H9 (cell line): ENCODE data around the gene SPNS3. TPM values are rescaled to one million over a fixed set of nuclear protein-coding genes. Genes with fewer than 3 reads are reported as not detected.

ENCODE experiments used
- DNase-seq: peaks from one replicate; pipeline ENCODE4 v3.0.0-alpha.2; 2017
- H2AFZ ChIP-seq: one replicate; pipeline ENCODE4 v1.6.1; 2013; ENCODE audit warnings: mild to moderate bottlenecking, low read length, control low read depth, moderate library complexity
- H2AK5ac ChIP-seq: 2 replicates; pipeline ENCODE4 v1.6.1; 2013; ENCODE audit warnings: low read length, control low read depth, mixed read lengths; ENCODE audit not compliant: insufficient read length
- H2BK120ac ChIP-seq: one replicate; pipeline ENCODE4 v1.6.1; 2013; ENCODE audit warnings: low read depth, mild to moderate bottlenecking, low read length, control low read depth, inconsistent platforms; ENCODE audit not compliant: poor library complexity, severe bottlenecking
- H2BK12ac ChIP-seq: 2 replicates; pipeline ENCODE4 v1.6.1; 2013; ENCODE audit warnings: low read length, control low read depth, mixed read lengths, low read depth; ENCODE audit not compliant: insufficient read length
- H2BK15ac ChIP-seq: 2 replicates; pipeline ENCODE4 v1.6.1; 2013; ENCODE audit warnings: low read depth, low read length, control low read depth
- H2BK20ac ChIP-seq: one replicate; pipeline ENCODE4 v1.6.1; 2013; ENCODE audit warnings: low read depth, mild to moderate bottlenecking, low read length, control low read depth, inconsistent platforms; ENCODE audit not compliant: poor library complexity, severe bottlenecking
- H2BK5ac ChIP-seq: 2 replicates; pipeline ENCODE4 v1.6.1; 2013; ENCODE audit warnings: low read length, control low read depth, mixed read lengths; ENCODE audit not compliant: insufficient read length
- H3K14ac ChIP-seq: 2 replicates; pipeline ENCODE4 v1.6.1; 2013; ENCODE audit warnings: low read length, control low read depth; ENCODE audit not compliant: insufficient read depth
- H3K18ac ChIP-seq: 2 replicates; pipeline ENCODE4 v1.6.1; 2013; ENCODE audit warnings: low read depth, mild to moderate bottlenecking, mixed read lengths, low read length, control low read depth; ENCODE audit not compliant: insufficient read length
- H3K23ac ChIP-seq: 2 replicates; pipeline ENCODE4 v1.6.1; 2013; ENCODE audit warnings: low read length, control low read depth, mixed read lengths, low read depth; ENCODE audit not compliant: insufficient read length
- H3K23me2 ChIP-seq: 2 replicates; pipeline ENCODE4 v1.6.1; 2013; ENCODE audit warnings: low read depth, mild to moderate bottlenecking, mixed read lengths, low read length, control low read depth; ENCODE audit not compliant: insufficient read length, poor library complexity, severe bottlenecking
- H3K27ac ChIP-seq: 2 replicates; pipeline ENCODE4 v1.5.1; 2013; ENCODE audit warnings: low read length, control low read depth, mixed read lengths, low read depth; ENCODE audit not compliant: insufficient read length
- H3K27me3 ChIP-seq: 2 replicates; pipeline ENCODE4 v1.6.1; 2013; ENCODE audit warnings: low read length, control low read depth, inconsistent platforms; ENCODE audit not compliant: insufficient read depth
- H3K4ac ChIP-seq: 2 replicates; pipeline ENCODE4 v1.6.1; 2013; ENCODE audit warnings: low read depth, mild to moderate bottlenecking, control low read depth, inconsistent platforms, low read length, moderate library complexity
- H3K4me1 ChIP-seq: 2 replicates; pipeline ENCODE4 v1.6.1; 2013; ENCODE audit warnings: low read length, control low read depth, inconsistent platforms; ENCODE audit not compliant: insufficient read depth
- H3K4me2 ChIP-seq: 2 replicates; pipeline ENCODE4 v1.6.1; 2013; ENCODE audit warnings: low read length, control low read depth, mixed read lengths; ENCODE audit not compliant: insufficient read length, insufficient read depth
- H3K56ac ChIP-seq: 2 replicates; pipeline ENCODE4 v1.6.1; 2013; ENCODE audit warnings: low read depth, mild to moderate bottlenecking, mixed read lengths, low read length, control low read depth; ENCODE audit not compliant: insufficient read length
- H3K79me1 ChIP-seq: 2 replicates; pipeline ENCODE4 v1.6.1; 2013; ENCODE audit warnings: low read depth, mild to moderate bottlenecking, moderate library complexity, low read length, control low read depth, inconsistent platforms; ENCODE audit not compliant: insufficient read depth, poor library complexity, severe bottlenecking
- H3K79me2 ChIP-seq: 2 replicates; pipeline ENCODE4 v1.6.1; 2013; ENCODE audit warnings: low read length, control low read depth, inconsistent platforms; ENCODE audit not compliant: insufficient read depth
- H3K9ac ChIP-seq: 2 replicates; pipeline ENCODE4 v1.6.1; 2013; ENCODE audit warnings: low read length, control low read depth, mixed read lengths; ENCODE audit not compliant: insufficient read length; ENCODE audit errors: extremely low read depth
- H3K9me3 ChIP-seq: one replicate; pipeline ENCODE4 v1.6.1; 2013; ENCODE audit warnings: low read depth, low read length, inconsistent platforms; ENCODE audit not compliant: control insufficient read depth
- H3T11ph ChIP-seq: one replicate; pipeline ENCODE4 v1.6.1; 2013; ENCODE audit warnings: mild to moderate bottlenecking, low read length, control low read depth, inconsistent platforms
- H4K20me1 ChIP-seq: one replicate; pipeline ENCODE4 v1.6.1; 2013; ENCODE audit not compliant: control insufficient read depth, insufficient read length, insufficient read depth
- H4K5ac ChIP-seq: 2 replicates; pipeline ENCODE4 v1.6.1; 2013; ENCODE audit warnings: low read depth, mild to moderate bottlenecking, mixed read lengths, low read length, control low read depth; ENCODE audit not compliant: insufficient read length
- H4K8ac ChIP-seq: replicated peaks from 2 replicates; pipeline ENCODE4 v1.6.1; 2013; ENCODE audit warnings: low read length, control low read depth, mixed read lengths, low read depth; ENCODE audit not compliant: insufficient read length
- H4K91ac ChIP-seq: 2 replicates; pipeline ENCODE4 v1.6.1; 2013; ENCODE audit warnings: low read depth, mild to moderate bottlenecking, moderate library complexity, mixed read lengths, low read length, control low read depth; ENCODE audit not compliant: insufficient read length
- H3K27ac Mint-ChIP-seq, 3 experiments: 2 replicates in 2 of 3; 3 replicates in 1 of 3; pipeline ENCODE4 v1.8.0; 2020 to 2021; ENCODE audit warnings: mixed read lengths in 3 of 3, mild to moderate bottlenecking in 1 of 3, moderate library complexity in 1 of 3
- H3K27me3 Mint-ChIP-seq: 2 replicates; pipeline ENCODE4 v1.8.0; 2021; ENCODE audit warnings: low read depth, mild to moderate bottlenecking, moderate library complexity, mixed read lengths
- H3K36me3 Mint-ChIP-seq, 3 experiments: 2 replicates in 2 of 3; 3 replicates in 1 of 3; pipeline ENCODE4 v1.8.0; 2020 to 2021; ENCODE audit warnings: low read depth in 3 of 3, mixed read lengths in 3 of 3; ENCODE audit not compliant: insufficient read depth in 1 of 3
- H3K4me1 Mint-ChIP-seq, 2 experiments: 2 replicates each; pipeline ENCODE4 v1.8.0; 2020; ENCODE audit warnings: mixed read lengths in 2 of 2
- H3K4me3 Mint-ChIP-seq, 2 experiments: 2 replicates in 1 of 2; 3 replicates in 1 of 2; pipeline ENCODE4 v1.8.0; 2020 to 2021; ENCODE audit warnings: mild to moderate bottlenecking in 2 of 2, mixed read lengths in 2 of 2, moderate library complexity in 1 of 2
- H3K9me3 Mint-ChIP-seq, 2 experiments: 2 replicates in 1 of 2; 3 replicates in 1 of 2; pipeline ENCODE4 v1.8.0; 2020; ENCODE audit warnings: mild to moderate bottlenecking in 2 of 2, mixed read lengths in 2 of 2, moderate library complexity in 1 of 2
- CTCF ChIP-seq: fragments of 200-600 bp; sonication (generic); conservative IDR thresholded peaks from 3 replicates; pipeline ENCODE4 v1.8.0; 2021; ENCODE audit warnings: antibody characterized with exemption, mild to moderate bottlenecking
- WGBS: extraction: QIAGEN DNeasy Blood & Tissue Kit; methylation state at CpG from one replicate; pipeline ENCODE4 v1.1.7; 2013; ENCODE audit warnings: missing lambda C conversion rate, low lambda C conversion rate, mixed read lengths; ENCODE audit not compliant: insufficient read length; ENCODE audit errors: extremely low coverage; 5-methylcytosine and 5-hydroxymethylcytosine counted together
- total RNA-seq: library from RNA; stranded (reverse); gene quantifications from 2 replicates; pipeline ENCODE4 v1.2.1, GENCODE V29; 2021

SPNS3 gene
- total RNA-seq, 1 experiment from 2014 or later = not detected

- peaks cover 20 to 26% of the 10 kb centered on the region in 2 experiments for H3K4me1 Mint-ChIP-seq
Measured at GRCh38 chr17:4497101-4497824, 63.5 kb downstream of the SPNS3 start.

More at GRCh38 chr17:4497101-4497824, 63.5 kb downstream of the SPNS3 start:
- Histone ChIP-seq H3K4me1 (no peaks in the 10 kb centered on the region), H3K9me3 (no peaks in the 10 kb centered on the region), H4K5ac (no peak overlapping the region), H3K4ac (no peak overlapping the region), H3K27ac (no peak overlapping the region), H3K23me2 (peaks cover 11% of the 10 kb centered on the region), H3K23ac (no peak overlapping the region), H4K8ac (no peak overlapping the region), H2BK120ac (no peak overlapping the region), H2BK5ac (no peak overlapping the region), H4K20me1 (peaks cover 3% of the 10 kb centered on the region), H3K9ac (no peak overlapping the region), H2BK12ac (no peak overlapping the region), H3T11ph (no peak overlapping the region), H2BK20ac (no peak overlapping the region), H3K79me1 (no peaks in the 10 kb centered on the region), H3K27me3 (peaks cover 22% of the 10 kb centered on the region), H3K18ac (no peak overlapping the region), H2AK5ac (no peak overlapping the region), H2AFZ (no peak overlapping the region), H4K91ac (no peak overlapping the region), H3K14ac (no peak overlapping the region), H2BK15ac (no peak overlapping the region), H3K56ac (no peak overlapping the region), H3K4me2 (no peak overlapping the region), H3K79me2 (no peaks in the 10 kb centered on the region)
- Mint-ChIP-seq H3K27ac (no peak overlapping the region), H3K27me3 (peaks cover 68% of the 10 kb centered on the region), H3K9me3 (no peaks in the 10 kb centered on the region; a peak in 2 of 5 replicates), H3K36me3 (no peaks in the 10 kb centered on the region), H3K4me3 (peak overlapping the region in 1 of 2 experiments; percentile 43; a peak in 2 of 5 replicates)
- no CpG with 5 or more reads among the region's 23 CpGs for WGBS
- TF ChIP-seq CTCF = no peak
- DNase-seq = no peak
